WERI-Rb-1 (cell line): ENCODE measurements around the gene SUMO4.

Experiments used
- DNase-seq: peaks from one replicate; pipeline ENCODE4 v3.0.0-alpha.2; 2020
- H3K27ac ChIP-seq: fragments of 250-450 bp; sonication (Bioruptor Pico); 2 replicates; pipeline ENCODE4 v1.5.1; 2020; ENCODE audit warnings: mild to moderate bottlenecking, moderate library complexity
- H3K27me3 ChIP-seq: fragments of 250-450 bp; sonication (Bioruptor Pico); 2 replicates; pipeline ENCODE4 v1.5.1; 2021; ENCODE audit warnings: mild to moderate bottlenecking, low read depth, moderate library complexity; ENCODE audit not compliant: insufficient read depth, severe bottlenecking
- H3K36me3 ChIP-seq: fragments of 250-450 bp; sonication (Bioruptor Pico); 2 replicates; pipeline ENCODE4 v1.5.1; 2020; ENCODE audit warnings: mild to moderate bottlenecking, moderate library complexity
- H3K4me3 ChIP-seq: 2 replicates; pipeline ENCODE4 v1.5.1; 2011; ENCODE audit warnings: low read depth, mild to moderate bottlenecking, control low read depth, low read length
- H3K9me3 ChIP-seq: fragments of 250-450 bp; sonication (Bioruptor Pico); 2 replicates; pipeline ENCODE4 v1.5.1; 2021; ENCODE audit warnings: mild to moderate bottlenecking, moderate library complexity; ENCODE audit not compliant: severe bottlenecking
- CTCF ChIP-seq: IDR thresholded peaks from 2 replicates; pipeline ENCODE4 v1.5.1; 2011; ENCODE audit warnings: low read depth, mild to moderate bottlenecking, control low read depth, inconsistent platforms, low read length

SUMO4 gene

GRCh38 chr6:149446791-149447376, 46.8 kb downstream of the SUMO4 start:
- TF ChIP-seq CTCF: no peak
- H3K9me3 ChIP-seq: no peaks in the 10 kb centered on the region
- H3K36me3 ChIP-seq: no peaks in the 10 kb centered on the region
- no peaks in the 10 kb centered on the region for H3K27me3 ChIP-seq
- no peak for DNase-seq
- no peak overlapping the region for H3K4me3 ChIP-seq
- no peak overlapping the region for H3K27ac ChIP-seq

GRCh38 chr6:149448821-149449453, 48.9 kb downstream of the SUMO4 start:
- Histone ChIP-seq H3K27ac (no peak overlapping the region), H3K36me3 (no peaks in the 10 kb centered on the region), H3K27me3 (no peaks in the 10 kb centered on the region), H3K4me3 (no peak overlapping the region), H3K9me3 (no peaks in the 10 kb centered on the region)
- no peak for TF ChIP-seq CTCF
- no peak for DNase-seq

GRCh38 chr6:149449831-149450678, 50.0 kb downstream of the SUMO4 start:
- DNase-seq: no peak
- no peaks in the 10 kb centered on the region for H3K9me3 ChIP-seq
- H3K27me3 ChIP-seq: no peaks in the 10 kb centered on the region
- no peaks in the 10 kb centered on the region for H3K36me3 ChIP-seq
- H3K4me3 ChIP-seq: no peak overlapping the region
- no peak overlapping the region for H3K27ac ChIP-seq
- TF ChIP-seq CTCF: no peak
